ENCODE results near the gene AATK. TPM values are rescaled to one million over a fixed set of nuclear protein-coding genes. Genes with fewer than 3 reads are reported as not detected.

The AATK gene
- total RNA-seq, 4 donors from 2014 or later = 0.64 to 2.8 (median 1.1) TPM

- Histone ChIP-seq H3K4me1 (peaks cover 10% of the 10 kb centered on the region), H3K27ac (no peak overlapping the region), H3K4me3 (no peak overlapping the region), H3K9me3 (no peaks in the 10 kb centered on the region), H3K27me3 (peaks cover 2% of the 10 kb centered on the region), H3K36me3 (no peaks in the 10 kb centered on the region)
- 84% methylated on average over 15 of the region's 15 CpGs for WGBS
- no peak for DNase-seq (ENCODE audit: low spot score in 2 of 2)
- TF ChIP-seq CTCF (IDR thresholded peaks at IDR 0.05) (no peak), EP300 (IDR thresholded peaks at IDR 0.05) (no peak), POLR2A (IDR thresholded peaks at IDR 0.05) (no peak), POLR2AphosphoS5 (IDR thresholded peaks at IDR 0.05) (no peak)
Measured at GRCh38 chr17:81138083-81138482, 27.9 kb downstream of the AATK start.

GRCh38 chr17:81137248-81137647, 28.8 kb downstream of the AATK start:
- WGBS = 93% methylated on average over 12 of the region's 13 CpGs
- Histone ChIP-seq H3K4me1 (peaks cover 1% of the 10 kb centered on the region), H3K36me3 (no peaks in the 10 kb centered on the region), H3K9me3 (no peaks in the 10 kb centered on the region), H3K27ac (no peak overlapping the region), H3K27me3 (peaks cover 2% of the 10 kb centered on the region), H3K4me3 (no peak overlapping the region)
- TF ChIP-seq POLR2AphosphoS5 (IDR thresholded peaks at IDR 0.05) (no peak), POLR2A (IDR thresholded peaks at IDR 0.05) (no peak), CTCF (IDR thresholded peaks at IDR 0.05) (no peak), EP300 (IDR thresholded peaks at IDR 0.05) (no peak)
- DNase-seq (ENCODE audit: low spot score in 2 of 2) = no peak

- Histone ChIP-seq H3K4me3 (no peak overlapping the region), H3K9me3 (no peaks in the 10 kb centered on the region), H3K36me3 (no peaks in the 10 kb centered on the region), H3K27me3 (peaks cover 2% of the 10 kb centered on the region), H3K27ac (no peak overlapping the region), H3K4me1 (no peaks in the 10 kb centered on the region)
- DNase-seq (ENCODE audit: low spot score in 2 of 2) = no peak
- no peak for TF ChIP-seq CTCF (IDR thresholded peaks at IDR 0.05)
- no peak for TF ChIP-seq EP300 (IDR thresholded peaks at IDR 0.05)
- no peak for TF ChIP-seq POLR2AphosphoS5 (IDR thresholded peaks at IDR 0.05)
- no peak for TF ChIP-seq POLR2A (IDR thresholded peaks at IDR 0.05)
- WGBS = 90% methylated on average over 5 of the region's 8 CpGs
Measured at GRCh38 chr17:81136366-81136765, 29.7 kb downstream of the AATK start.

GRCh38 chr17:81135505-81136278, 30.3 kb downstream of the AATK start:
- 62% methylated on average over 20 of the region's 28 CpGs for WGBS
- H3K36me3 ChIP-seq = no peaks in the 10 kb centered on the region
- TF ChIP-seq EP300 (IDR thresholded peaks at IDR 0.05) (no peak), POLR2A (IDR thresholded peaks at IDR 0.05) (no peak), POLR2AphosphoS5 (IDR thresholded peaks at IDR 0.05) (no peak), CTCF (IDR thresholded peaks at IDR 0.05) (no peak)
- no peak overlapping the region for H3K4me3 ChIP-seq
- DNase-seq (ENCODE audit: low spot score in 2 of 2) = no peak
- peaks cover 2% of the 10 kb centered on the region for H3K27me3 ChIP-seq
- no peaks in the 10 kb centered on the region for H3K9me3 ChIP-seq
- no peak overlapping the region for H3K27ac ChIP-seq
- H3K4me1 ChIP-seq = no peaks in the 10 kb centered on the region

- 86% methylated on average over 15 of the region's 28 CpGs for WGBS
- H3K27ac ChIP-seq = no peak overlapping the region
Measured at GRCh38 chr17:81134064-81134781, 31.8 kb downstream of the AATK start.

More at GRCh38 chr17:81134064-81134781, 31.8 kb downstream of the AATK start:
- no peak for DNase-seq (ENCODE audit: low spot score in 2 of 2)
- H3K4me3 ChIP-seq = no peak overlapping the region
- H3K36me3 ChIP-seq = no peaks in the 10 kb centered on the region
- H3K27me3 ChIP-seq = peaks cover 2% of the 10 kb centered on the region
- H3K4me1 ChIP-seq = no peaks in the 10 kb centered on the region
- TF ChIP-seq EP300 (IDR thresholded peaks at IDR 0.05) = no peak
- no peak for TF ChIP-seq POLR2A (IDR thresholded peaks at IDR 0.05)
- no peak for TF ChIP-seq POLR2AphosphoS5 (IDR thresholded peaks at IDR 0.05)
- TF ChIP-seq CTCF (IDR thresholded peaks at IDR 0.05) = no peak
- no peaks in the 10 kb centered on the region for H3K9me3 ChIP-seq

All from suprapubic skin (tissue), 4 donors.